WTC11 (cell line): ENCODE data around the gene PPP1R2.

Source experiments
- ZNF138 ChIP-seq: sonication (generic); formaldehyde crosslinking; conservative IDR thresholded peaks from 2 replicates; pipeline ENCODE4 v1.8.1; 2022; ENCODE audit warnings: mild to moderate bottlenecking, moderate library complexity, missing genetic modification reagents
- ZNF281 ChIP-seq: sonication (generic); formaldehyde crosslinking; IDR thresholded peaks from 2 replicates; pipeline ENCODE4 v1.8.0; 2023; ENCODE audit warnings: mild to moderate bottlenecking, missing genetic modification reagents

- no peak for TF ChIP-seq ZNF281
- TF ChIP-seq ZNF138 (CRISPR knock-in tag): no peak
Measured at GRCh38 chr3:195535293-195535692, 7.8 kb downstream of the PPP1R2 start.
